ENCODE data around the gene RTP5. TPM values are rescaled to one million over a fixed set of nuclear protein-coding genes. Genes with fewer than 3 reads are reported as not detected.
A peak's percentile ranks its signal among the peaks of the same experiment; 100 is the strongest.

Gene RTP5
- total and polyA plus RNA-seq, 8 donors = 0.02 to 0.19 TPM; not detected in 6

GRCh38 chr2:241868661-241869081 lies 858 bp upstream of the RTP5 start:
- WGBS, 2 donors = 11 to 12% methylated on average over 15 of the region's 15 CpGs
- intact Hi-C loops (cut with DNase I) = no loop called here
- DNase-seq = peak in 1 of 6 donors; percentile 32

DNA sequence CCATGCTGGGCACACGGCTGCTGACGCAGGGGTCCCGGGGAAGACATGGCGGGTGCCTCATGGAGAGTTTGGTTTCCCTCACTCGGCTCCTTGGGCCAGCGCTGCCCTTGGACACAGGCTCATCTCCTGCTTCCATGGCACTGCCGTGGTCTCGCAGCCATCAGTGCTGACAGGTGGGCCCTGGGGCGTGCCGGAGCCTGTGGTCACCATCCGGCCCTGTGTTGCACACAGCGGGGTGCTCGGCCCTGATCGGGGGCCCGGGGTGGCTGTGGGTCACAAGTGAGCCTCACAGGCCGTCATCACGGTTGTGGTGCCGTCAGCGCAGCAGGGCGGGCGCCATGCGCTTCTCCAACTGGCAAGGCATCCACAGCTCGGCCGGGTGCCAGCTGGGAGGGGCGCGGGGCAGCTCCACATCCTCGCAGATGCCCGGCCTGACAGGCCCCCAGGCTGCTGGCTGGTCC lies 582 bp downstream of the RTP5 start:
- intact Hi-C loops (cut with DNase I) = no loop called here
- Histone ChIP-seq H3K4me3 (no peak overlapping the region), H3K27ac (no peak overlapping the region), H3K36me3 (no peaks in the 10 kb centered on the region), H3K27me3 (no peaks in the 10 kb centered on the region), H3K9me3 (no peaks in the 10 kb centered on the region), H3K4me1 (no peaks in the 10 kb centered on the region)
- no peak for ATAC-seq
- 78 to 85% methylated on average over 27 to 28 of the region's 28 CpGs for WGBS, 2 donors
- DNase-seq = peak in 2 of 6 donors; percentile 33 to 76
- FAIRE-seq = no peak
- no peak for TF ChIP-seq CTCF (IDR thresholded peaks at IDR 0.05)

More at GRCh38 chr2:241868661-241869081, 858 bp upstream of the RTP5 start:
- FAIRE-seq (no peak), ATAC-seq (peak in 2 of 4 donors; percentile 41 to 50)
- no peaks in the 10 kb centered on the region for H3K4me1 ChIP-seq
- H3K27me3 ChIP-seq = no peaks in the 10 kb centered on the region
- H3K9me3 ChIP-seq = no peaks in the 10 kb centered on the region
- no peak overlapping the region for H3K4me3 ChIP-seq
- H3K27ac ChIP-seq = no peak overlapping the region
- no peaks in the 10 kb centered on the region for H3K36me3 ChIP-seq
- TF ChIP-seq CTCF (IDR thresholded peaks at IDR 0.05) = no peak

- H3K27me3 ChIP-seq = no peaks in the 10 kb centered on the region
- DNase-seq (peak in 2 of 6 donors; percentile 24 to 35), FAIRE-seq (no peak), ATAC-seq (no peak)
- H3K9me3 ChIP-seq = no peaks in the 10 kb centered on the region
- intact Hi-C loops (cut with DNase I) = no loop called here
- 76 to 84% methylated on average over 28 of the region's 28 CpGs for WGBS, 2 donors
- no peak overlapping the region for H3K4me3 ChIP-seq
- H3K4me1 ChIP-seq = no peaks in the 10 kb centered on the region
- no peak for TF ChIP-seq CTCF (IDR thresholded peaks at IDR 0.05)
- no peak overlapping the region for H3K27ac ChIP-seq
- no peaks in the 10 kb centered on the region for H3K36me3 ChIP-seq
These were observed 1.3 kb downstream of the RTP5 start for GRCh38 chr2:241870611-241871537.

DNA sequence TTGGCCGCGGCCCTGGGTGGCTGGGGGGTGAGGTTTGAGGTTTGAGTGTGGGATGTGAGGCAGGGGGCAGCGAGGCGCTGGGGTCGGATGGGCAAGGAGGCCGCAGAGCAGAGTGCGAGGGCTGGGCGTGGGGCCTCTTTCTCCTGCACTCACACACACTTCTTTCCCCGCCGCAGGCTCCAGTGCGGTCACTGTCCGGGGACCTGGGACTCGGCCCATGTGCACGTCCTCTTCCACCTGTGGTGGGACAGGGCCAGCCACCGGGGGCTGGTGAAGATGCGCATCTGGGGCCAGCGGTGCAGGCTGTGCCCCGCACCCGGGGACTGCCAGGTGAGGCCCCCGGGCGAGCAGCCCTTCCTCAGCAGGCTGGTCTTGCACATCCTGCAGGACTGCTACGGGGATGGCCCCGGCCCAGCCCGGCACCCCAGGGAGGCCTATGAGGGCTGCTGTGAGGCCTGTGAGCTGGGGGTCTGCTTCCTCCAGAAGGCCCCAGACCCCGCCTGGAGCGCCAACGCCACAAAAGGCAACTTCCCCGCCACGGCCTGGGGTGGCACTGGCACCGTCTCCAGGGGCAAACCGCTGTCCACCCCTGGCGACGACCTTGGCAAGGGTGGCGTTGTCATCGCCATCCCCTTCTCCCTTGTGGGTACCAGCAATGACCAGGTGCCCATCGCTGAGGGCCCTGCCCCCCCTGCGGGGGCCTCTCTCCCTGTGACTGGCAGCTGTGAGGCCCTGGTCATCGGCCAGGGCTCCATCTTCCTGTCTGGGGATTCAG lies 2.2 kb downstream of the RTP5 start:
- DNase-seq (peak in 2 of 6 donors; percentile 24 to 78), ATAC-seq (no peak), FAIRE-seq (no peak)
- TF ChIP-seq CTCF (IDR thresholded peaks at IDR 0.05) = no peak
- Histone ChIP-seq H3K27me3 (no peaks in the 10 kb centered on the region), H3K36me3 (no peaks in the 10 kb centered on the region), H3K27ac (no peak overlapping the region), H3K4me3 (no peak overlapping the region), H3K4me1 (no peaks in the 10 kb centered on the region), H3K9me3 (no peaks in the 10 kb centered on the region)
- 90 to 92% methylated on average over 30 to 38 of the region's 38 CpGs for WGBS, 2 donors
- intact Hi-C loops (cut with DNase I) = no loop called here
